HepG2 (cell line): ENCODE data around the gene INHBC. TPM values are rescaled to one million over a fixed set of nuclear protein-coding genes. Genes with fewer than 3 reads are reported as not detected.

Experiments
- AHR ChIP-seq: IDR thresholded peaks from 2 replicates; pipeline ENCODE4 v1.6.1; 2018; ENCODE audit warnings: missing genetic modification reagents, missing compliant biosample characterization
- ARNTL ChIP-seq: sonication (generic); formaldehyde crosslinking; IDR thresholded peaks from 2 replicates; pipeline ENCODE4 v1.4.0; 2020; ENCODE audit warnings: mild to moderate bottlenecking, missing genetic modification reagents
- EEA1 ChIP-seq: sonication (generic); formaldehyde crosslinking; IDR thresholded peaks from 2 replicates; pipeline ENCODE4 v1.5.1; 2020; ENCODE audit warnings: mild to moderate bottlenecking, missing genetic modification reagents, borderline replicate concordance
- ERF ChIP-seq: IDR thresholded peaks from 2 replicates; pipeline ENCODE4 v1.6.1; 2018; ENCODE audit warnings: missing biosample characterization, missing genetic modification reagents
- GMEB2 ChIP-seq: IDR thresholded peaks from 2 replicates; pipeline ENCODE4 v1.6.1; 2016; ENCODE audit warnings: missing biosample characterization, missing genetic modification reagents, low read depth
- HMGXB4 ChIP-seq, 2 experiments: sonication (generic) in 1 of 2; formaldehyde crosslinking in 1 of 2; IDR thresholded peaks; 2 replicates each; pipeline versions ENCODE4 v1.4.0 to v1.6.1; 2018 to 2020; ENCODE audit warnings: missing genetic modification reagents in 2 of 2, borderline replicate concordance in 1 of 2, low read depth in 1 of 2, mild to moderate bottlenecking in 1 of 2, missing biosample characterization in 1 of 2
- JUN ChIP-seq: sonication (generic); formaldehyde crosslinking; IDR thresholded peaks from 2 replicates; pipeline ENCODE4 v1.4.0; 2020; ENCODE audit warnings: mild to moderate bottlenecking, missing genetic modification reagents
- KLF11 ChIP-seq: IDR thresholded peaks from 2 replicates; pipeline ENCODE4 v1.6.1; 2016; ENCODE audit warnings: missing compliant biosample characterization
- MATR3 ChIP-seq: sonication (generic); formaldehyde crosslinking; IDR thresholded peaks from 2 replicates; pipeline ENCODE4 v1.4.0; 2020; ENCODE audit warnings: missing genetic modification reagents
- MLXIP ChIP-seq: sonication (generic); formaldehyde crosslinking; IDR thresholded peaks from 2 replicates; pipeline ENCODE4 v1.9.0; 2021; ENCODE audit warnings: missing genetic modification reagents, borderline replicate concordance
- RFX3 ChIP-seq: IDR thresholded peaks from 2 replicates; pipeline ENCODE4 v1.6.1; 2016; ENCODE audit warnings: missing biosample characterization, missing genetic modification reagents
- SNAPC4 ChIP-seq: sonication (generic); formaldehyde crosslinking; IDR thresholded peaks from 2 replicates; pipeline ENCODE4 v1.4.0; 2020; ENCODE audit warnings: mild to moderate bottlenecking, missing genetic modification reagents
- SP2 ChIP-seq: sonication (generic); formaldehyde crosslinking; IDR thresholded peaks from 2 replicates; pipeline ENCODE4 v1.5.1; 2020; ENCODE audit warnings: mild to moderate bottlenecking, missing genetic modification reagents
- XBP1 ChIP-seq: sonication (generic); formaldehyde crosslinking; IDR thresholded peaks from 2 replicates; pipeline ENCODE4 v1.5.0; 2020; ENCODE audit warnings: missing genetic modification reagents
- ZC3H13 ChIP-seq: sonication (generic); formaldehyde crosslinking; IDR thresholded peaks from 2 replicates; pipeline ENCODE4 v1.8.1; 2023; ENCODE audit warnings: mild to moderate bottlenecking, missing genetic modification reagents, moderate library complexity
- ZNF20 ChIP-seq: sonication (generic); formaldehyde crosslinking; IDR thresholded peaks from 2 replicates; pipeline ENCODE4 v1.4.0; 2020; ENCODE audit warnings: mild to moderate bottlenecking, moderate library complexity, missing genetic modification reagents
- ZNF335 ChIP-seq: sonication (generic); formaldehyde crosslinking; IDR thresholded peaks from 2 replicates; pipeline ENCODE4 v1.4.0; 2020; ENCODE audit warnings: missing genetic modification reagents
- ZNF605 ChIP-seq: sonication (generic); formaldehyde crosslinking; IDR thresholded peaks from 2 replicates; pipeline ENCODE4 v1.8.0; 2022; ENCODE audit warnings: mild to moderate bottlenecking, missing genetic modification reagents
- polyA plus RNA-seq, 8 experiments: library from polyadenylated mRNA; depleted of rRNA in 3 of 8; stranded (reverse) in 7 of 8; unstranded in 1 of 8; fragments of >200 nt; fragmentation: Illumina TruSeq in 4 of 8; extraction: Trizol in 4 of 8; gene quantifications; 2 replicates each; pipeline versions ENCODE4 v1.2.1 to v1.2.3, GENCODE V29; 2011 to 2016; ENCODE audit warnings: low read depth in 4 of 8, missing spikeins in 1 of 8, mixed read lengths in 1 of 8; ENCODE audit not compliant: insufficient read depth in 1 of 8
- total RNA-seq, 5 experiments: library from RNA; depleted of rRNA; stranded (reverse); fragments of >200 nt; fragmentation: Illumina TruSeq; extraction: Trizol; gene quantifications; 2 replicates each; pipeline ENCODE4 v1.2.3, GENCODE V29; 2016; ENCODE audit warnings: low read depth in 1 of 5

Gene INHBC
- total and polyA plus RNA-seq, 2 of the 13 experiments (the other 11 are each of a cell fraction or from before 2014, with no cell fraction given), result 1.8 to 13.8 TPM

GRCh38 chr12:57430931-57431566 lies 3.5 kb upstream of the INHBC start, which contains the start of gene R3HDM2 (continued):
- TF ChIP-seq GMEB2 (peak; percentile 94), JUN (CRISPR knock-in tag) (no peak), EEA1 (CRISPR knock-in tag) (peak; percentile 78; the same call in 1 of the 2 replicates), ZC3H13 (no peak), ZNF20 (CRISPR knock-in tag) (no peak), SNAPC4 (CRISPR knock-in tag) (no peak), ARNTL (CRISPR knock-in tag) (no peak), RFX3 (CRISPR knock-in tag) (no peak), SP2 (CRISPR knock-in tag) (0 out of 2 replicates have a peak, but pooled peaks have one; percentile 29), HMGXB4 (CRISPR knock-in tag; IDR thresholded peaks at IDR 0.05; ENCODE audit: borderline replicate concordance in 1 of 2, low read depth in 1 of 2) (peak; percentile 40 to 76; a peak in 3 of 4 replicates), AHR (CRISPR knock-in tag) (peak; percentile 75; the same call in 1 of the 2 replicates), ZNF335 (peak; percentile 20; the same call in 1 of the 2 replicates), ERF (peak; percentile 87), ZNF605 (peak; percentile 55; the same call in 1 of the 2 replicates), MLXIP (CRISPR knock-in tag) (no peak), XBP1 (CRISPR knock-in tag) (no peak), MATR3 (no peak), KLF11 (CRISPR knock-in tag) (no peak)
